Measurements from ENCODE around the gene RXFP3.
"Not testable (repeated sequence)": the region's sequence is repeated elsewhere in the genome, so short reads cannot be mapped to it uniquely, and the experiment has no call there.

DNA sequence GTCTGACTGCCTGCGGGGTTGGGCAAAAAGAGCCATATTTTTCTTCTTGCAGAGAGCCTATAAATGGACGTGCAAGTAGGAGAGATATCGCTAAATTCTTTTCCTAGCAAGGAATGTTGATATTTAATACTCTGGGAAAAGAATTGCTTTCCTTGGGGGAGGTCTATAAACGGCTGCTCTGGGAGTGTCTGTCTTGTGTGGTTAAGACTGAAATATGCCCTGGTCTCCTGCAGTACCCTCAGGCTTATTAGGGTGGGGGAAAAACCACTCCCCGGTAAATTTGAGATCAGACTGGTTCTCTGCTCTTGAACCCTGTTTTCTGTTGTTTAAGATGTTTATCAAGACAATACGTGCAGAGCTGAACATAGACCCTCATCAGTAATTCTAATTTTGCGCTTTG is 29.9 kb upstream of the RXFP3 start:
- TF ChIP-seq EZH2 (IDR thresholded peaks at IDR 0.05; ENCODE audit: borderline replicate concordance, low read depth, low read length, poor library complexity, severe bottlenecking), result not testable (repeated sequence)
- TF ChIP-seq, protein P1, sequence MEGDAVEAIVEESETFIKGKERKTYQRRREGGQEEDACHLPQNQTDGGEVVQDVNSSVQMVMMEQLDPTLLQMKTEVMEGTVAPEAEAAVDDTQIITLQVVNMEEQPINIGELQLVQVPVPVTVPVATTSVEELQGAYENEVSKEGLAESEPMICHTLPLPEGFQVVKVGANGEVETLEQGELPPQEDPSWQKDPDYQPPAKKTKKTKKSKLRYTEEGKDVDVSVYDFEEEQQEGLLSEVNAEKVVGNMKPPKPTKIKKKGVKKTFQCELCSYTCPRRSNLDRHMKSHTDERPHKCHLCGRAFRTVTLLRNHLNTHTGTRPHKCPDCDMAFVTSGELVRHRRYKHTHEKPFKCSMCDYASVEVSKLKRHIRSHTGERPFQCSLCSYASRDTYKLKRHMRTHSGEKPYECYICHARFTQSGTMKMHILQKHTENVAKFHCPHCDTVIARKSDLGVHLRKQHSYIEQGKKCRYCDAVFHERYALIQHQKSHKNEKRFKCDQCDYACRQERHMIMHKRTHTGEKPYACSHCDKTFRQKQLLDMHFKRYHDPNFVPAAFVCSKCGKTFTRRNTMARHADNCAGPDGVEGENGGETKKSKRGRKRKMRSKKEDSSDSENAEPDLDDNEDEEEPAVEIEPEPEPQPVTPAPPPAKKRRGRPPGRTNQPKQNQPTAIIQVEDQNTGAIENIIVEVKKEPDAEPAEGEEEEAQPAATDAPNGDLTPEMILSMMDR (conservative IDR thresholded peaks at IDR 0.05; ENCODE audit: low read depth, low read length), result not testable (repeated sequence)

Measured in A673 (cell line).